PC-9 (cell line): ENCODE results near the gene ABCA12. TPM values are rescaled to one million over a fixed set of nuclear protein-coding genes. Genes with fewer than 3 reads are reported as not detected.

Experiments
- BruUV-seq: library from RNA; stranded (reverse); fragments of 400-500 nt; replicated peaks from 2 replicates; lab custom pipeline; 2021; lab: Mats Ljungman, UMichigan
- CTCF ChIA-PET: fragments of 300-600 bp; sonication (Branson Sonifier 250); formaldehyde crosslinking; loops from one replicate; lab custom pipeline; 2022; ENCODE audit warnings: antibody characterized with exemption; lab: Charles Lee
- POLR2A ChIA-PET: fragments of 300-600 bp; sonication (Branson Sonifier 250); formaldehyde crosslinking; loops from one replicate; lab custom pipeline; 2022; ENCODE audit warnings: antibody characterized with exemption; ENCODE audit not compliant: unreplicated experiment; lab: Charles Lee
- DNase-seq, 2 experiments: peaks; one replicate each; pipeline versions ENCODE4 v3.0.0 to v3.0.0-alpha.2; 2015 to 2022; ENCODE audit warnings: mixed read lengths in 1 of 2
- H2AFZ ChIP-seq: fragments of 200-600 bp; sonication (generic); 2 replicates; pipeline ENCODE4 v1.8.1; 2017; ENCODE audit warnings: antibody characterized with exemption
- H3F3A ChIP-seq: fragments of 200-600 bp; sonication (generic); 2 replicates; pipeline ENCODE4 v1.8.1; 2017; ENCODE audit warnings: antibody characterized with exemption, mild to moderate bottlenecking, low read depth; ENCODE audit not compliant: insufficient read depth
- H3K27ac ChIP-seq: fragments of 200-600 bp; sonication (generic); 2 replicates; pipeline ENCODE4 v1.6.1; 2016; ENCODE audit warnings: mixed run types
- H3K27me3 ChIP-seq: fragments of 200-600 bp; sonication (generic); 2 replicates; pipeline ENCODE4 v1.6.1; 2016; ENCODE audit warnings: low read depth, mixed run types; ENCODE audit not compliant: insufficient read depth
- H3K36me3 ChIP-seq: fragments of 200-600 bp; sonication (generic); 2 replicates; pipeline ENCODE4 v1.6.1; 2016; ENCODE audit warnings: low read depth, mixed run types
- H3K4me1 ChIP-seq: fragments of 200-600 bp; sonication (generic); replicated peaks from 2 replicates; pipeline ENCODE4 v1.6.1; 2016; ENCODE audit warnings: mixed run types; ENCODE audit not compliant: insufficient read depth
- H3K4me2 ChIP-seq: fragments of 200-600 bp; sonication (generic); 2 replicates; pipeline ENCODE4 v1.6.1; 2017; ENCODE audit warnings: mixed run types
- H3K4me3 ChIP-seq: fragments of 200-600 bp; sonication (generic); 2 replicates; pipeline ENCODE4 v1.6.1; 2016; ENCODE audit warnings: mixed run types
- H3K79me2 ChIP-seq: fragments of 200-600 bp; sonication (generic); 2 replicates; pipeline ENCODE4 v1.6.1; 2017; ENCODE audit warnings: low read depth, mixed run types
- H3K9me2 ChIP-seq: fragments of 200-600 bp; sonication (generic); 2 replicates; pipeline ENCODE4 v1.8.1; 2017; ENCODE audit warnings: mild to moderate bottlenecking; ENCODE audit not compliant: insufficient read depth
- H3K9me3 ChIP-seq: fragments of 200-600 bp; sonication (generic); 2 replicates; pipeline ENCODE4 v1.8.1; 2016; ENCODE audit warnings: low read depth; ENCODE audit not compliant: insufficient read depth
- H4K20me1 ChIP-seq: fragments of 200-600 bp; sonication (generic); 2 replicates; pipeline ENCODE4 v1.8.1; 2017; ENCODE audit not compliant: insufficient read depth
- CTCF ChIP-seq: fragments of 200-600 bp; sonication (generic); conservative IDR thresholded peaks from 2 replicates; pipeline ENCODE4 v1.6.1; 2017; ENCODE audit warnings: mixed run types, antibody characterized with exemption, mild to moderate bottlenecking, moderate library complexity
- EZH2 ChIP-seq: fragments of 200-600 bp; sonication (generic); IDR thresholded peaks from 2 replicates; pipeline ENCODE4 v1.8.0; 2017; ENCODE audit warnings: antibody characterized with exemption, low read depth
- intact Hi-C: fragments of 100-400 bp; cut with micrococcal nuclease; formaldehyde crosslinking; loops from one replicate; pipeline ENCODE4 v1.10.0; 2022; ENCODE audit not compliant: unreplicated experiment
- total RNA-seq: library from RNA; stranded (reverse); gene quantifications from 2 replicates; pipeline ENCODE4 v1.2.3, GENCODE V29; 2021

ABCA12 gene
- total RNA-seq, 1 experiment from 2014 or later = 2.0 TPM

- Histone ChIP-seq H3K9me3 (no peaks in the 10 kb centered on the region), H3K27me3 (no peaks in the 10 kb centered on the region), H3K79me2 (no peaks in the 10 kb centered on the region), H3K4me1 (no peaks in the 10 kb centered on the region), H3F3A (no peaks in the 10 kb centered on the region), H3K4me2 (no peak overlapping the region), H3K9me2 (no peaks in the 10 kb centered on the region), H3K36me3 (no peaks in the 10 kb centered on the region), H3K4me3 (no peak overlapping the region), H2AFZ (no peak overlapping the region), H3K27ac (no peak overlapping the region), H4K20me1 (no peaks in the 10 kb centered on the region)
- no peak for DNase-seq
- intact Hi-C loops = no loop called here
- CTCF ChIA-PET = no interaction called here
- TF ChIP-seq EZH2 (no peak), CTCF (no peak)
- no TSS peak for BruUV-seq
- POLR2A ChIA-PET = no interaction called here
Observed at GRCh38 chr2:215031321-215031720, 107.1 kb downstream of the ABCA12 start.

- no peak overlapping the region for H2AFZ ChIP-seq
- H3K27ac ChIP-seq = no peak overlapping the region
- no peaks in the 10 kb centered on the region for H3K79me2 ChIP-seq
- POLR2A ChIA-PET = no interaction called here
- H3K27me3 ChIP-seq = no peaks in the 10 kb centered on the region
- intact Hi-C loops = no loop called here
- H3K36me3 ChIP-seq = no peaks in the 10 kb centered on the region
- H4K20me1 ChIP-seq = no peaks in the 10 kb centered on the region
- no peaks in the 10 kb centered on the region for H3F3A ChIP-seq
- no peaks in the 10 kb centered on the region for H3K9me3 ChIP-seq
- no peaks in the 10 kb centered on the region for H3K4me1 ChIP-seq
- H3K4me3 ChIP-seq = no peak overlapping the region
- CTCF ChIA-PET = no interaction called here
- DNase-seq = no peak
- BruUV-seq = no TSS peak
- TF ChIP-seq EZH2 (no peak), CTCF (no peak)
- no peak overlapping the region for H3K4me2 ChIP-seq
- H3K9me2 ChIP-seq = no peaks in the 10 kb centered on the region
Observed at GRCh38 chr2:215029936-215030335, 108.5 kb downstream of the ABCA12 start.

GRCh38 chr2:215028231-215028630 lies 110.2 kb downstream of the ABCA12 start:
- H3K9me3 ChIP-seq = no peaks in the 10 kb centered on the region
- ChIA-PET CTCF (no interaction called here), POLR2A (no interaction called here)
- BruUV-seq = no TSS peak
- H3K4me1 ChIP-seq = no peaks in the 10 kb centered on the region
- no peak overlapping the region for H3K4me3 ChIP-seq
- H2AFZ ChIP-seq = no peak overlapping the region
- no peak overlapping the region for H3K27ac ChIP-seq
- intact Hi-C loops = no loop called here
- DNase-seq = no peak
- no peaks in the 10 kb centered on the region for H4K20me1 ChIP-seq
- no peaks in the 10 kb centered on the region for H3F3A ChIP-seq
- H3K79me2 ChIP-seq = no peaks in the 10 kb centered on the region
- no peaks in the 10 kb centered on the region for H3K9me2 ChIP-seq
- H3K27me3 ChIP-seq = no peaks in the 10 kb centered on the region
- H3K36me3 ChIP-seq = no peaks in the 10 kb centered on the region
- no peak overlapping the region for H3K4me2 ChIP-seq
- no peak for TF ChIP-seq EZH2
- no peak for TF ChIP-seq CTCF
